NCI-H1092 (cell line): ENCODE results near the gene S100A7.
"Not testable (repeated sequence)": the region's sequence is repeated elsewhere in the genome, so short reads cannot be mapped to it uniquely, and the experiment has no call there.

Experiments
- DNase-seq: peaks from one replicate; lab custom pipeline; 2025; lab: John Stamatoyannopoulos, UW

Gene S100A7

DNA sequence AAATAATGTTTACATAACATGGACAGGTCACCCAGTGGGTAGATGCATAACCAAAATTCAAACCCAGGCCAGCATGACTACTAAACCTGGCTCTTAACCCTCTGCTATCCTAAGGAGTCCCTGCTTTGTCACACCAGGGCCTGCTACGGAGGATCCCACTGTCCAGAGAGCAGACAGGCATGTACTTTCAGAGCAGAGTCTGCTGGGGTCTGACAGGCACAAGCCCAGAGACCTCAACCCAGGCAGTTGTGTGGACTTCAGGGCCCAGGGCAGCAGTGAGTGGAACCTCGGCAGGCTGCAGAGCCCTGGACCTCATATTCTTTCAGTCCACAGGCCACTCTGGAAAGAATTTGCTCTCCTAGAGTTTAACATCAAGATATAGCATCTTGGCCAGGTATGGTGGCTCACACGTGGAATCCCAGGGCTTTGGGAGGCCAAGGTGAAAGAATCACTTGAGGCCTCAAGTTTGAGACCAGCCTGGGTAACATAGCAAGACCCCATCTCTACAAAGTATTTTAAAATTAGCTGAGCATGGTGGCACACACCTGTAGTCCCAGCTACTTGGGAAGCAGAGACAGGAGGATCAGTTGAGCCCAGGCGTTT lies 16.1 kb upstream of the S100A7 start:
- DNase-seq = no peak

DNA sequence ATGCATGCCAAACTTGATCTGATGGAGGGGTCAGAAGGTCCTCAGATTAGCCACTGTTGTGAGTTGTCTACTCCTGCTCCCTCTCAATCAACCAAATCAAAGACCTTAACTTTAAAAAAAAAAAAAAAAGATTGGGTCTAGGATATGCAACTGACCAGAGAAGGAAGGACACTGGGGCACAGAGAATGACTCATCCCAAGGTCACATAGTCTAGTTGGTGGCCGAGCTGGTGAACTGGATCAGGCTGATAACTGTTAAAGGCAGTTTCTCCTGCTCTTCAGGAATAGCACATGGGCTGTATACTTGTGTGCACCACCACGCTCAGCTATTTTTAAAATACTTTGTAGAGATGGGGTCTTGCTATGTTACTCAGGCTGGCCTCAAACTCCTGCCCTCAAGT lies 14.8 kb upstream of the S100A7 start:
- DNase-seq = no peak

DNA sequence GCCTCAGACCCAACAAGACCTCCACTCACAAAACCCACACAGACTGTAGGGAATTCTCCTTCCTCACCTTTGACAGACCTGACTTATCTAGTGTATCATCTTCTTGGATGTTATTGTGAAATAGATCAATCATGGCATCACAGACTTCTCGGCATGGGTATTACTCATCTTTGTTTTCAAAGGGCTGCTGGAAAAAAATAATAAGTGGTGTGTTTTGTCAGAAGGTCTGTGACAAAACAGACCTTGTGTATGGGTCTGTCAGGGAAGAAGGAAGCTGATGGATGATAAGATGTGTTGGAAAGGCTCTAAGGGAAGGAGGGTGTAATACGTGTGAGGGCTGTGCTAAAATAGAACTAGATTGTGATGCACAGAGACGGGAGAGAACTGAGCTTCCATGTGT lies 13.9 kb upstream of the S100A7 start:
- DNase-seq = no peak

DNA sequence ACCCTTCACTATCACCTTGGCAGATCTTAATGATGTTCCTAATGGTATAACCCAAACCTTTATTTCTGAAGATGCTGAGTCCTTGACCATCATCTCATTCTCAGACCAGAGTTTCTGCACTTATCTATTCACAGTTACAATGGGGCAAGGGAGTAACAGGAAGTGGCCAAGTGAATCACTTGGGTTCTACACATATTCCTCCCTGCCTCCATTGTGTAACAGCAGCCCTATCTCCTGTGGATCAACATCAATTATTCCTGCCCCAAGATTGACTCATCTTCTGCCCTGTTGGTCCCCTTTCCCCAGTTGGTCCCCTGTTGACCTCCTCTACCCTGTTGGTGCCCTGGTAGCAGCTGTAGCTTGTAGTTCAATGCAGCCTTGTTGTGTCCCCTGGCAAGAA lies 10.3 kb upstream of the S100A7 start:
- DNase-seq = no peak

DNA sequence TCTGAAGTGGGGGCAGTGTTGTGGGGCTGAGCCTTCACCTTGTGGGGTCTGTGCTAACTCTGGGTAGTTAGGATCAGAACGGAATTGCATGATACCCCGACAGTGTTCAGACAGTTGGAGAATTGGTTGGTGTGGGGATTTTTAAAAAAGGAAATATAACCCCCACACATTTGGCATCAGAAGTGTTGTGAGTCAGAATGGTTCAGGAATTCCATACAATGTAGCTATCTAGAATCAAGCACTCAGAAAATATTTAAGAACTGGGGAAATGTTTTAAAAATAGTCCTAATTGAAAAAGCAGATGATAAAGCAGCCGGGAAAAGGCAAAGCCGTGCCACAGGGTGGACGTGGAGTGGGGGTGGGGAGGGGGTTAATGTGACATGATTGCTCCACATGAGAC lies 6.5 kb upstream of the S100A7 start:
- DNase-seq = no peak

DNA sequence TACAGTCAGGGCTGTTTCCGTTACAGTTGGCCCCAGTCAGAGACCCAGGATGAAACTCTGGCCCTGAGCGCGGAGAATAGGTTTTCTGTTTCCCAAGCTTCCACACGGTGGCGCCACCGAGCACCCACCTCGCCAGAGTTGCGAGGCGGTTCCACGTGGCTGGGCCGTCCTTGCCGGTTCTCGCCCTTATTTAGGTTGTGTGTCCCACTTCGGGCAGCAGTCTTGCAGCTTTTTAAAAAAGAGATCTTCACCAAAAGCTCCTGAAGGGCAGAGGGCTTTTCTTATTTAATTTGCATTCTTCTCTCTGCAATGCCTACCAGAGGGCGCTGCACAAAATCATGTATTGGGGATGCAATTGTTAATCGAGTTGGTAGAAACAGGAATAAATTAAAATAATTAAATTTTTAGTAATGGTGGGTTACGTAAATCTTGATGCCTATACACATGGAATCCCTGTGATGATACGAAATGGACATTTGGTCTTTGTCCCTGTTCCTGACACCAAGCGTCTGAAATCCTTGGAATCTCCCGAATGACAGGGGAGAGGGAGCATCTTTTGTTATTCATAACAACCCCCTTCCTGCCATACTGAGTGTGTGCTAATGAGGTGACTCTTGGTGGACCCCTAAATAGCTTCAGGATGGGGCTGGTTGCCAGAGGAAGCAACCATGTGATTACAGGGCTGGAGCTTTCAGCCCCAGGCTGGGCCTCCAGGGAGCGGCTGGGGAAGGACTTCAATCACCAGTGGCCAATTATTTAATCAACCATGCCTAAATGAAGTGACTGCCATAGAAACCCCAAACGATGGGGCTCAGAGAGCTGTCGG lies 5.6 kb upstream of the S100A7 start:
- no peak for DNase-seq

DNA sequence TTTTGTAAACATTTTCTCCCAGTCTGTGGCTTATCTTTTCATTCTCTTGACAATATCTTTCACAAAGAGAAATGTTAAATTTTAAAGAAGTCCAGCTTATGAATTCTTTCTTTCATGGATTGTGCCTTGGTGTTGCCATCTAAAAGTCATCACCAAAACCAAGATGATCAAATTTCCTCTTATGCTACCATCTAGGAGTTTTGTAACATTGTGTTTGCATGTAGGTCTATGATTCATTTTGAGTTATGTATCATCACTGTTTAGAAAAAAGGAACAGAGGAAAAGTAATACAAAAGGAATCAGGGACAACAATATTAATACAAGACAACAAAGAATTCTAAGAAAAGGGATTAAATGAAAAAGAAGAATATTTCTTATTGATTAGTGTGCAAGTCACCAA lies 2.3 kb upstream of the S100A7 start:
- not testable (repeated sequence) for DNase-seq

DNA sequence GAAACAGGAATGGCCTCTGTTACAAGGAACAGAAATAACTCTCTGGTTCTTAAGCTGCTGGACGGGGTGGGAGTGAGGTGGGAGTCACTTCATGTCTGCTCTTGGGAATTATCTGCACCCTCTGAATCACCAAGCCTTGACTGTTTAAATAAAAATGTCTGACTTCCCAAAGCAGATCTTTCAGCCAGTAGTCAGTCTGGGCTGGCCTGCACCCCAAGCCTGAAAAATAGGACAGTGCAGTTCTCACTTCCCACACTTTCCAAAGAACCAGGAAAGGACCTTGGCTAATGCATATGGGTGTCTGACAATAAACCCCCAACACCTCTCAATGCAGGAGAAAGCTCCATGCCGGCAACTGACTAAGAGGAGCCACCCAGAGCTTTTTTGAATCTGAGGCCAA lies 796 bp downstream of the S100A7 start:
- DNase-seq = no peak

DNA sequence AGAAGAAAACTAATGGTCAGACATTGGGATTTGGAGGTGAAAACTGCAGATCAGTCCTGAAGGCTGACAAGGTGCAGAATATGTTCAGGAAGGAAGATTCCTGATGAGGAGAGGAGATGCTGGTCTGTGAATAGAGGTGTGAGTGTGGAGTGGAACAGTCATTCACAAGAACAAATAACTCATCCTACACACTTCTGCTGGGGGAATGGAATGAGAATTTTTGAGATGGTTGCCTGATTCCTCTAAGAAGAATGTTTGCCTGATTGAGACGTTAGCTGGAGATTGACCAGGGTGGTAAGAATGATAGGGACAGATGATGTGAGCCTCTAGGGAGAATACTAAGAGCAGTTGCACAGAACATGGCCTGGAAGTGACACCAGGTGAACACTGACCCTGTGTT lies 4.1 kb downstream of the S100A7 start:
- no peak for DNase-seq

DNA sequence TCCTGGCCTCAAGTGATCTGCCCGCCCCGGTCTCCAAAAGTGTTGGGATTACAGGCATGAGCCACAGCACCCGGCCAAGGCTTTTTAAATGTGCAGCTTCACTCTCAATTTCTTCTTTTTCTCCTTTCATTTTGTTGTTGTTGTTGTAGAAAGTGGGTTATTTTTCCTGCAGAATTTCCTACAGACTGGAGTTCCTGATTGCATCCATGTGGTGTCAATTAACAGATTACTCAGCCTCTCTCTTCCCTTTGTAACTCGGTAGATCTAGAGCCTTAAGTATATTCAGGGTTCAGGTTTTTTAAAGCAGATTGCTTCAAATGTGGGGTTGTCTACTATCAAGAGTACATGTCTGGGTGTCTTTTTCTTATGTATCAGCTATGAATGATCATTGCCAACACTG lies 11.6 kb downstream of the S100A7 start:
- not testable (repeated sequence) for DNase-seq

DNA sequence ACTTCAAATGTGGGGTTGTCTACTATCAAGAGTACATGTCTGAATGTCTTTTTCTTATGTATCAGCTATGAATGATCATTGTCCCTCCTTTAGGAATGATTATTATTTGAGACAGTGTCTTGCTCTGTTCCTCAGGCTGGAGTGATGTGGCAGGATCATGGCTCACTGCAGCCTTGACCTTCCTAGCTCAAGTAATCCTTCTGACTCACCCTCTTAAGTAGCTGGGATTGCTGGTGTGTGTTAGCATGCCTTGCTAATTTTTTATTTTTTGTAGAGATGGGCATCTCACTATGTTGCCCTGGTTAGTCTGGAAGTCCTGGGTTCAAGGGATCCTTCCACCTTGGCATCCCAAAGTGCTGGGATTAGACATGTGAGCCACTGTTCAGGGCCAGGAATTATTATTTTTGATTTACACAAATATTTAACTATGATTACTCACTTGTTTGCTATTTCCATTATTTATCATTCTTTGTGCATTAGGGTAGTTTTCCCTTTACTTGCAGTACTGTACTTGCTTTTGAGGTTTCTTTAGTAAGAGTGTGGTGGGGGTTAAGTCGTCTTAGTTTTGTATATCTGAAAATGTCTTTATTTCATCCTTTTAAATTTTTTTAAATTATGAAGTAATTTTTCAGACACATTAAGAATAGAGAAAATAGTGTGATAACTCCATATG lies 12.8 kb downstream of the S100A7 start:
- DNase-seq = no peak

DNA sequence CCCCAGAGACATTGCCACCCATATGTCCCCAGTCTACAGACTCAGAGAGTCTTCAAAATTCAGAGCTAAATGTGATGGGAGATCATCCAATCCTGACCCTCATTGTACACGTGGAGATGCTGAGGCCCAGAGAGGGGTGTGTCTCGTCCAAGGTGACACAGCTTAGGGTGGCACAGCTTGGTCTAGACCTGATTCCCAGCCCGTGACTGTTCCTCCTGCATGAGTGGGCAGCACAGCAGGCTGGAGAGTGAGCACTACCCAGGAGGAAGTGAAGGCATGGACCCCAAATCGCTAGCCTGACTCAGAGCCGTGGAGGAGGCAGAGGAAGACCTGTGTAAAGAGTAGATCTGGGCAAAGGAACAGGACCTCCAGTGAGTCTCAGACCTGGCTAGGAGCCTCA lies 16.4 kb downstream of the S100A7 start:
- no peak for DNase-seq

DNA sequence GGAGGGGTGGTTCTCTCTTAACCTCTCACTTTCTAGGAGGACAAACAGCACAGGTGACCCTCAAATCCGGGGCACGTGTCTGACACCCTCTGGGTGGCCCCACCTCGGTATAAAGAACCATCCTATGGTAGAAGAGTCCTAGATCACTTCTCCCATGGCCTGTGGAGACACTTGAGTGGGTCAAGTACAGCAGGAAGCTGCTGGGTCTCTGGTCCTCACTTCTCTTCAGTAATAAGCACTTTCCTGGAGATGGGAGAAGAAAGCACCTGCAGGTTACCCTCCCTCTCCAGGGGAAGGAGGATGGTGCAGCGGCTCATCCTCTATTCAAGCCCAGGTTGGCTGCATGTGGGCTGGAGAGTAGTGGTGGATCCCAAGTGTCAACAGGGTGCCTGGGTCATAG lies 17.0 kb downstream of the S100A7 start:
- DNase-seq = no peak

DNA sequence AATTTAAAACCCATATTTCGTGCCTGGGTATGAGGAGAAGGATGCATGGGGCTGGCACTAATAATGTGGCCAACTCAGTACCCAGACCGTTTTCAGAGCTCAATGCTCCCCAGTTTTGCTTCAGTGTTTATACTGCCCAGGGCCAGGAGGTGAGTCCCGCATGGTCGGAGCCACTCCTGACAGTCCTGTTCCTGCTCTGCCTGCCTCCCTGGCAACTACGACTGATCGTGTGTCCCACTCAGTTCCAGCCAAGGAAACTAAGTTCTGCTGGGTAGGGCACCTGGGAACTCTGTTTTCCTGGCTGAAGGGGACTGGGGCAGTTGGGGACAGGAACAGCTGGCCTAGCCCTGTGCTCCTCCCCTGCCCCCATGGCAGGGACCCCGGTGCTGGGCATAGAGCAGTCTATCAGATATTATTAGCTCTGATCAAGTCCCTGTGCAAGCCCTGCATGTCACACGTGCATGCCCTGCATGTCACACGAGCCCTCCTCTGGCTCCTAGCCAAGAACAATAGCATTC lies 19.2 kb downstream of the S100A7 start:
- DNase-seq = peak; percentile 37

DNA sequence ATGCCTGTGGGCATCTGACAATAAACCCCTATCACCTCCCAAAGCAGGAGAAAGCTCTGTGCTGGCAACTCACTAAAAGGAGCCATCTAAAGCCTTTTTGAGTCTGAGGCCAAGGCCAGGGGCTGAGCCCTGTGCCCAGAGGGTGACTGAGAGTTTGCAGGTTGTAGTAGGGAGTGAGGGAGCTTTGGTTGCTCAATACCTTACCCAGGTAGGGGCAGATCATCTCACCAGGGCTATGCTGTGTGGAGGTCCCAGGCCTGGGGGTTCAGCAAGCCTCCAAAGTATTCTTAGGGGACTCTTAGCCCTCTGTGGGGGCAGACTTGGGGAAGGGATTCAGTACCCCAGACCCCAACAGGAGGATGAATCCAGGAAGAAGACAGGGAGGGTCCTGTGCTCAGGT lies 21.2 kb downstream of the S100A7 start:
- no peak for DNase-seq

DNA sequence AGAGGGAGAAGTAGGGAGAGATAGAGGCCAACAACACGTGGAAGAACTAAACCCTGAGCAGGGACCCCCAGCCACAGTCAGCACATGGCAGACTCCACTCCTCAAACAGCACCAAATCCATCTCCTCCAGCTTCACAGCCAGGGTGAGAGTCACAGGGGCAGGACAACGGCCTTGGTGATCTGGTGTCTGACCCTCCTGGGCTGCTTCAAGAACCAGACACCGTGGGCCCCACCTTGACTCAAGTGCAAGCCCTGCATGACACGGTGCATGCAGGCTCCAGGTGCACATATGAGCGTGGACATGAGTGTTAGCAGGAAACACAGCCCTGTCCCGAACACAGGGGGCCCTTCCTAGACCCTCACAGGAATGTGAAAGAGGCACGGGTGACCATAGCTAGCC lies 21.9 kb downstream of the S100A7 start:
- DNase-seq = no peak

DNA sequence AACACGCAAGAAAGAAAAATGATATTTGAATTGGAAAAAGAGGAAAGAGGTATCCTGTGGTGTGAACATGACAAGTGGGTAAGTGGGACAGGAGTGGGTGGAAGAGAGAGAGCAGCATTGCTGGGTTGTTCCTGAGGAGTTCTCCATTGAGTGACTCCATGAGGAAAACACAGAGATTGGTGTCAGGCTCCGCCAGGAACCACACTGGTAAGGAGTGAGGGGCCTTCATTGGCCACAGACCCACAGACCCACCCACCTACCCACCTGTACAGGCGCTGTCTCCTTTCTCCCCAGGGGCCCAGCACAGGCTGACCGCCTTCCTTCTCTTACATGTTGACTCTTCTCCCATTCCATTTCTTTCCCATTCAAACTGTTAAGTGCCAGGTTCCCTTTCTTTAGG lies 23.2 kb downstream of the S100A7 start:
- no peak for DNase-seq

DNA sequence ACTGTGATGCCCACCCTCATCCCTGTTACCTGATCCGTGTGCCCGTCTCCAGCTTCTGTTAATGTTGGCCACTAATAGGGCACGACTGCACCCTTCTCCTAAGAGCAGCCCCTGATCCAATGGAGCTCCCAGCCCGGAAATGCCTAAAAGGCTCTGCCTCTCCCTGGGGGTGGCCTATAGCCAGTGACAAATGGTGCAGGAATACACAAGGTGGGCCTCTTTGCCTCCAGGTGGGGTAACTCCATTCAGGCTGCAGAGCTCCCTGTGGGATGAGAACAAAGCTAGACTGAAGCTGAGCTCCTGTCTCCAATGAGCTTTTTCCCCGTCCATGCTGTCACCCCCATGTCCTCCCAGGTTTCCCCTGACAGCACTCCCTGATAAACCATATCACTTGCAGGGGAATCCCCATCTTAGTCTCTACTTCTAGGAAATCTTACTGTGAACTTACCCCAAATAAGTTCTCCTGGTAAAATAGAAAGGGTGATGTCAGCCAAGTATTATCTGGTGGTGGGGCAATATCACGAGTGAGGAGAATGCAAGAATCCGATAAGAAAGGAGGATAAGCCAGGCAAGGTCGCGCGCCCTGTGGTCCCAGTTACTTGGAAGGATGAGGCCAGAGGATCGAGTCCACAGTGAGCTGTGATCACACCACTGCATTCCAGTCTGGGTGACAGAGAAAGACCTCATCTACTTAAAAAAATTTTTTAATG lies 25.6 kb downstream of the S100A7 start:
- DNase-seq = no peak

DNA sequence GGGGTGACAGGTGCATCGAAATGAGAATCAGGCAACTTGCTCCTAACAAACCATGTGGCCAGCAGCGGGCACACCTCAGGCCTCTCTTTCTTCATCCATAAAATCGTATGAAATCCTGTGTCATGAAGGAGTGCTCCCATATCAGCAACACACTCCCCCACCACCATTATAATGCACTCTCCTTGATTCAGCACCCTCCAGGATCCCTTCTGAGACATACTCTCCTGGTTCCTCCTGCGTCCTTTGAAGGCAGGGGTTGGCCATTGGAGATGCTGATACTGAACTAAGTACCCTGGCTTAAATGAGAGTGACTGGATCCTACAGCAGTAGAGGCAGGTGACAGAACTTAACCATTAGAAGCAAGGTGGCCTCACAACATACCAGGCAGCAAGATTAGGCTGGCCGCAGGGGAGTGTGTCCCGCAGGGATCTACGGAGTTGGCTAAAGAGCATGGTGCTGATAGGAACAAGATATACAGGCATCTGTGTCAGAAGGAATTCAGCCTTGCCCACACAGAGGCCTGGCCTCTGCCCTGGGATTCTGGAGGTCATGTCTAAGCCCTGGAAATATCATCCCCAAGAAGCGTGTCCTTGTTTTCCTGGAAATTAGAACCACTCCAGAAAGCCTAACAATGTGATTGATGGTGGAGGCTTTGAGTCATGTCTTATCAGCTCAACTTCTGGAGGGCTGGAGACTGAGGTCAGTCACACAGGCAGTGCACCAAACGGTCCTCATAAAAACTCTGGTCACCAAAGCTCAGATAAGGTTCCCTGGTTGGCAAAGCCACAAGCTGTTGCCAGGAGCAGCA lies 27.4 kb downstream of the S100A7 start:
- no peak for DNase-seq

DNA sequence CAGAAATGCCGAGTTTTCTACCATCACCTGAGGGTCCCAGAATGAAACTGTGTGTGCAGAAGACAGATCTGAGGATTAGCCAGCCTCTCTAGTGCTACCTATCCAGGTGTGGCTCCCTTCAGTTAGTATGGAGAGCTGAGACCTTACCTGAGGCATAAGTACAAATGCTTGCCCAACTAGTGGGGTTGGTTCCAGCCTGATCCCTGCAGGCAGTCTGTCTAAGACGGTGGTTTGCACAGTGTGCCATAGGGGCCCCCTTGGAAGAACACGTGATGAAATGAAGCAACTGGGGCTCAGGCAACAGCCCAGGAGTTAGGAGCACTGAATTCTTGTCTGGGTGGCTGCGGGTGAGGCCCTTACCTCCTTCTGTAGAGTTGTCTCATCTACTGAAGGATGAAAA lies 28.5 kb downstream of the S100A7 start:
- DNase-seq = no peak

DNA sequence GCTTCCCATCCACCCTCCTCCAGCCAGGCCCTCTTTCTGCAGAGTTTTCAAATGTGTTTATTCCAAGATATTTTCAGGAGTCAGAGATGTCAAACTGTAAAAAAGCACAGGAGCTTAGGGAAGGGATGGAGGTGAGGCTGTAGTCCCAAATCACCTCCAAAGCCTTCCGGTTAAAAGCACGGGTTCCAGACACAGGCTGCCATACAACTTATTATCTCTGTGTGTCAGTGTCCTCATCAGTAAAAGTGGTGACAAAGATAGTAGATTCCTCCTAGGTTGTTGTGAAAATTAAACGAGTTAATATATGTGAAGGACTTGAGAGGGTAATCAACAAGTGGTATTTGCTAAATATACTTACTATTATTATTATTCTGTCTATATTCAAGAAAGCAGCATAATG lies 29.0 kb downstream of the S100A7 start:
- DNase-seq = no peak

DNA sequence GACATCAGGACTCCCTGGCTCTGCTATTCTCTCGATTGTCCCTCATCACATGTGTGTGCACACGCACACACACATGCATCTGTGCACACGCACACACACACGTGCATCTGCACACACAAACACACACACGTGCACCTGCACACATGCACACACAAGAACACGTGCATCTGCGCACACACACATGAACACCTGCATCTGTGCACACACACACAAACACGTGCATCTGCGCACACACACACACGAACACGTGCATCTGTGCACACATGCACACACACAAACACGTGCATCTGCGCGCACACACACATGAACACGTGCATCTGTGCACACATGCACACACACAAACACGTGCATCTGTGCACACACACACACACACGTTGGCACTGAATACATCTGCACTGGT lies 29.4 kb downstream of the S100A7 start:
- DNase-seq = no peak
